Lower leg skin (tissue), 4 donors: ENCODE results near the gene GIMAP5. TPM values are rescaled to one million over a fixed set of nuclear protein-coding genes. Genes with fewer than 3 reads are reported as not detected.

Source experiments
- DNase-seq, 2 donors: peaks; one replicate each; pipeline ENCODE4 v3.0.0-alpha.2; 2019; ENCODE audit warnings: low spot score in 2 of 2
- H3K4me3 ChIP-seq: fragments of 200-600 bp; sonication (generic); 2 replicates; pipeline ENCODE4 v1.5.1; 2017; ENCODE audit warnings: mild to moderate bottlenecking, low read depth; ENCODE audit not compliant: poor library complexity, severe bottlenecking
- CTCF ChIP-seq, 3 donors: fragments of 450-650 bp; IDR thresholded peaks; one replicate each; pipeline ENCODE4 v1.5.1; 2016; ENCODE audit warnings: antibody characterized with exemption in 3 of 3, mild to moderate bottlenecking in 3 of 3, moderate library complexity in 2 of 3
- POLR2A ChIP-seq, 2 donors: fragments of 450-650 bp; IDR thresholded peaks; one replicate each; pipeline ENCODE4 v1.6.1; 2016 to 2017; ENCODE audit warnings: antibody characterized with exemption in 2 of 2, mild to moderate bottlenecking in 1 of 2, moderate library complexity in 1 of 2
- WGBS, 2 donors: methylation state at CpG; one replicate each; pipeline ENCODE4 v1.1.5; 2018; 5-methylcytosine and 5-hydroxymethylcytosine counted together
- intact Hi-C: fragments of 100-400 bp; cut with DNase I; formaldehyde crosslinking; loops from one replicate; pipeline ENCODE4 v1.15.0; 2023; ENCODE audit warnings: low total_unique reads
- total RNA-seq, 4 donors: library from RNA; depleted of rRNA; stranded (reverse); fragments of >200 nt; gene quantifications; one replicate each; pipeline ENCODE4 v1.1.0, GENCODE V29; 2016

The GIMAP5 gene
- total RNA-seq, 4 donors from 2014 or later, result 4.6 to 18.7 (median 10.9) TPM

- DNase-seq, result peak in 1 of 2 donors; percentile 52
- intact Hi-C loops, result no loop called here
- 88 to 95% methylated on average over 2 of the region's 2 CpGs for WGBS, 2 donors
- no peak for TF ChIP-seq CTCF (IDR thresholded peaks at IDR 0.05)
- TF ChIP-seq POLR2A (IDR thresholded peaks at IDR 0.05), result no peak
- H3K4me3 ChIP-seq, result no peak overlapping the region
Measured at GRCh38 chr7:150781961-150782360, 44.7 kb downstream of the GIMAP5 start.

GRCh38 chr7:150784120-150784736, 47.0 kb downstream of the GIMAP5 start:
- intact Hi-C loops, result no loop called here

GRCh38 chr7:150784954-150785353, 47.7 kb downstream of the GIMAP5 start:
- peak in 1 of 2 donors; percentile 71 for DNase-seq
- 70 to 77% methylated on average over 4 of the region's 4 CpGs for WGBS, 2 donors
- no peak overlapping the region for H3K4me3 ChIP-seq
- TF ChIP-seq POLR2A (IDR thresholded peaks at IDR 0.05) (no peak), CTCF (IDR thresholded peaks at IDR 0.05) (no peak)
- intact Hi-C loops, result no loop called here

More at GRCh38 chr7:150784120-150784736, 47.0 kb downstream of the GIMAP5 start:
- 62 to 65% methylated on average over 9 of the region's 9 CpGs for WGBS, 2 donors
- peak in 1 of 2 donors; percentile 52 for DNase-seq
- TF ChIP-seq CTCF (IDR thresholded peaks at IDR 0.05) (no peak), POLR2A (IDR thresholded peaks at IDR 0.05) (no peak)
- no peak overlapping the region for H3K4me3 ChIP-seq

- DNase-seq, result peak in 1 of 2 donors; percentile 64
- no peak overlapping the region for H3K4me3 ChIP-seq
- intact Hi-C loops, result no loop called here
- WGBS, 2 donors, result 46 to 54% methylated on average over 10 of the region's 10 CpGs
- TF ChIP-seq POLR2A (IDR thresholded peaks at IDR 0.05) (no peak), CTCF (IDR thresholded peaks at IDR 0.05) (no peak)
Measured at GRCh38 chr7:150787321-150788281, 50.4 kb downstream of the GIMAP5 start.

- 65 to 66% methylated on average over 9 of the region's 9 CpGs for WGBS, 2 donors
- TF ChIP-seq POLR2A (IDR thresholded peaks at IDR 0.05) (no peak), CTCF (IDR thresholded peaks at IDR 0.05) (no peak)
- peak in 1 of 2 donors; percentile 85 for DNase-seq
- H3K4me3 ChIP-seq, result no peak overlapping the region
- intact Hi-C loops, result no loop called here
Measured at GRCh38 chr7:150788474-150789269, 51.5 kb downstream of the GIMAP5 start.
